ENCODE data around the gene TMEM154. TPM values are rescaled to one million over a fixed set of nuclear protein-coding genes. Genes with fewer than 3 reads are reported as not detected.

Gene TMEM154
- polyA plus RNA-seq, 1 donor (not counting 4 experiments of a cell fraction or from before 2014, with no cell fraction given): 106 TPM

GRCh38 chr4:152677117-152677516, 2.7 kb downstream of the TMEM154 start:
- H3K4me3 ChIP-seq (ENCODE audit: control insufficient read depth in 2 of 3, extremely low read depth in 1 of 3, insufficient read depth in 2 of 3, low read depth in 1 of 3, low read length in 3 of 3): peak overlapping the region in 2 of 3 experiments; percentile 53 to 58
- FAIRE-seq: peak; percentile 90
- H3K9me3 ChIP-seq (ENCODE audit: control insufficient read depth, low read depth, low read length): no peaks in the 10 kb centered on the region
- no peak for DNase-seq (ENCODE audit: low read depth, low spot score)
- H3K9ac ChIP-seq (ENCODE audit: control insufficient read depth, extremely low read depth, insufficient read depth, low read length): peak overlapping the region; percentile 66
- no peaks in the 10 kb centered on the region for H3K9me1 ChIP-seq (ENCODE audit: control insufficient read depth, extremely low read depth, insufficient read depth, low read length)
- H4K20me1 ChIP-seq (ENCODE audit: control insufficient read depth, extremely low read depth, insufficient read depth, low read length): peaks cover 3% of the 10 kb centered on the region
- no peak for TF ChIP-seq EZH2 (IDR thresholded peaks at IDR 0.05; ENCODE audit: low read length)
- TF ChIP-seq CTCF (optimal IDR thresholded peaks at IDR 0.05 in 1 of 3, IDR thresholded peaks at IDR 0.05 in 1 of 3, conservative IDR thresholded peaks at IDR 0.05 in 1 of 3; ENCODE audit: extremely low read depth in 1 of 3, insufficient read depth in 2 of 3, low read length in 3 of 3): no peak
- peaks cover 59% of the 10 kb centered on the region for H3K4me1 ChIP-seq (ENCODE audit: control insufficient read depth, extremely low read depth, insufficient read depth, low read length)
- H3K27ac ChIP-seq (ENCODE audit: control insufficient read depth, insufficient read depth, low read length): peak overlapping the region; percentile 97
- H3K36me3 ChIP-seq (ENCODE audit: control insufficient read depth in 2 of 2, extremely low read depth in 1 of 2, insufficient read depth in 2 of 2, low read length in 2 of 2): peaks cover 0 to 4% of the 10 kb centered on the region in 2 experiments
- H3K4me2 ChIP-seq (ENCODE audit: control insufficient read depth, extremely low read depth, insufficient read depth, low read depth, low read length): peak overlapping the region; percentile 90
- dilution Hi-C loops (cut with MboI; ENCODE audit: extremely low pct_ligation_motif_present, low sequenced_read_pairs): no loop called here
- no peak overlapping the region for H2AFZ ChIP-seq (ENCODE audit: control insufficient read depth, low read length)
- H3K79me2 ChIP-seq (ENCODE audit: control insufficient read depth, insufficient read depth, low read length): peaks cover 62% of the 10 kb centered on the region
- H3K27me3 ChIP-seq (ENCODE audit: control insufficient read depth, extremely low read depth, insufficient read depth, low read length): no peaks in the 10 kb centered on the region

GRCh38 chr4:152676052-152676854, 3.5 kb downstream of the TMEM154 start:
- TF ChIP-seq EZH2 (IDR thresholded peaks at IDR 0.05; ENCODE audit: low read length) (no peak), CTCF (optimal IDR thresholded peaks at IDR 0.05 in 1 of 3, IDR thresholded peaks at IDR 0.05 in 1 of 3, conservative IDR thresholded peaks at IDR 0.05 in 1 of 3; ENCODE audit: extremely low read depth in 1 of 3, insufficient read depth in 2 of 3, low read length in 3 of 3) (no peak)
- peaks cover 0 to 4% of the 10 kb centered on the region in 2 experiments for H3K36me3 ChIP-seq (ENCODE audit: control insufficient read depth in 2 of 2, extremely low read depth in 1 of 2, insufficient read depth in 2 of 2, low read length in 2 of 2)
- dilution Hi-C loops (cut with MboI; ENCODE audit: extremely low pct_ligation_motif_present, low sequenced_read_pairs): no loop called here
- H3K4me1 ChIP-seq (ENCODE audit: control insufficient read depth, extremely low read depth, insufficient read depth, low read length): peaks cover 50% of the 10 kb centered on the region
- DNase-seq (ENCODE audit: low read depth, low spot score) (no peak), FAIRE-seq (no peak)
- H3K27ac ChIP-seq (ENCODE audit: control insufficient read depth, insufficient read depth, low read length): peak overlapping the region; percentile 97
- no peaks in the 10 kb centered on the region for H3K9me3 ChIP-seq (ENCODE audit: control insufficient read depth, low read depth, low read length)
- H3K9me1 ChIP-seq (ENCODE audit: control insufficient read depth, extremely low read depth, insufficient read depth, low read length): no peaks in the 10 kb centered on the region
- peaks cover 3% of the 10 kb centered on the region for H4K20me1 ChIP-seq (ENCODE audit: control insufficient read depth, extremely low read depth, insufficient read depth, low read length)
- no peak overlapping the region for H2AFZ ChIP-seq (ENCODE audit: control insufficient read depth, low read length)
- peaks cover 68% of the 10 kb centered on the region for H3K79me2 ChIP-seq (ENCODE audit: control insufficient read depth, insufficient read depth, low read length)
- H3K9ac ChIP-seq (ENCODE audit: control insufficient read depth, extremely low read depth, insufficient read depth, low read length): peak overlapping the region; percentile 66
- H3K4me3 ChIP-seq (ENCODE audit: control insufficient read depth in 2 of 3, extremely low read depth in 1 of 3, insufficient read depth in 2 of 3, low read depth in 1 of 3, low read length in 3 of 3): peak overlapping the region in 2 of 3 experiments; percentile 39 to 53
- H3K27me3 ChIP-seq (ENCODE audit: control insufficient read depth, extremely low read depth, insufficient read depth, low read length): no peaks in the 10 kb centered on the region
- H3K4me2 ChIP-seq (ENCODE audit: control insufficient read depth, extremely low read depth, insufficient read depth, low read depth, low read length): peak overlapping the region; percentile 90
